SU-DHL-6 (cell line): ENCODE results near the gene WASF3.

Experiments used
- H2AFZ ChIP-seq: fragments of 200-600 bp; sonication (generic); 2 replicates; pipeline ENCODE4 v1.6.1; 2014; ENCODE audit warnings: low read depth, mild to moderate bottlenecking, moderate library complexity, mixed read lengths, antibody characterized with exemption, low read length; ENCODE audit not compliant: severe bottlenecking
- H3F3A ChIP-seq: fragments of 200-600 bp; shearing (Covaris generic); 2 replicates; pipeline ENCODE4 v1.6.0; 2016; ENCODE audit warnings: antibody characterized with exemption, mild to moderate bottlenecking; ENCODE audit not compliant: insufficient read depth
- H3K27ac ChIP-seq: fragments of 200-600 bp; sonication (generic); 2 replicates; pipeline ENCODE4 v1.5.1; 2016; ENCODE audit warnings: low read depth, mild to moderate bottlenecking, low read length, moderate library complexity, mixed read lengths
- H3K27me3 ChIP-seq: fragments of 200-600 bp; sonication (generic), shearing (Covaris generic); 2 replicates; pipeline ENCODE4 v1.6.0; 2014; ENCODE audit warnings: mild to moderate bottlenecking, low read length
- H3K36me3 ChIP-seq: fragments of 200-600 bp; sonication (generic); 2 replicates; pipeline ENCODE4 v1.6.1; 2014; ENCODE audit warnings: mild to moderate bottlenecking, low read length, mixed read lengths
- H3K4me2 ChIP-seq: fragments of 300-600, 200-600 bp; shearing (Covaris generic), sonication (generic); 2 replicates; pipeline ENCODE4 v1.6.0; 2014; ENCODE audit warnings: low read length, low read depth, mild to moderate bottlenecking; ENCODE audit not compliant: poor library complexity, severe bottlenecking
- H3K4me3 ChIP-seq: fragments of 200-600 bp; sonication (generic); 2 replicates; pipeline ENCODE4 v1.5.1; 2014; ENCODE audit warnings: antibody characterized with exemption, low read length, mild to moderate bottlenecking, mixed read lengths; ENCODE audit not compliant: insufficient read depth, poor library complexity, severe bottlenecking
- H3K79me2 ChIP-seq: fragments of 200-600 bp; sonication (generic); 2 replicates; pipeline ENCODE4 v1.6.1; 2014; ENCODE audit warnings: mild to moderate bottlenecking, low read length, moderate library complexity; ENCODE audit not compliant: insufficient read depth
- H3K9ac ChIP-seq: fragments of 200-600 bp; sonication (generic); 2 replicates; pipeline ENCODE4 v1.7.0; 2014; ENCODE audit warnings: mild to moderate bottlenecking, low read length
- H3K9me2 ChIP-seq: fragments of 200-600 bp; sonication (generic); replicated peaks from 2 replicates; pipeline ENCODE4 v1.6.1; 2014; ENCODE audit warnings: low read length; ENCODE audit not compliant: insufficient read depth
- H3K9me3 ChIP-seq: fragments of 200-600 bp; sonication (generic); 2 replicates; pipeline ENCODE4 v1.6.1; 2014; ENCODE audit warnings: low read length, mixed read lengths; ENCODE audit not compliant: insufficient read depth
- H4K20me1 ChIP-seq: fragments of 200-600 bp; sonication (generic); 2 replicates; pipeline ENCODE4 v1.6.1; 2014; ENCODE audit warnings: low read depth, mild to moderate bottlenecking, antibody characterized with exemption, low read length, moderate library complexity, mixed read lengths
- EZH2phosphoT487 ChIP-seq: fragments of 200-600 bp; sonication (generic), shearing (Covaris generic); conservative IDR thresholded peaks from 2 replicates; pipeline ENCODE4 v1.6.1; 2018; ENCODE audit warnings: mild to moderate bottlenecking, antibody characterized with exemption, low read length, moderate library complexity, mixed read lengths
- TF ChIP-seq, protein P1 (sequence below): fragments of 200-600 bp; sonication (generic); IDR thresholded peaks from one replicate; pipeline ENCODE4 v1.5.1; 2017; ENCODE audit warnings: antibody characterized with exemption, mild to moderate bottlenecking, low read length, moderate library complexity; ENCODE audit not compliant: insufficient read depth, poor library complexity, severe bottlenecking

The WASF3 gene

DNA sequence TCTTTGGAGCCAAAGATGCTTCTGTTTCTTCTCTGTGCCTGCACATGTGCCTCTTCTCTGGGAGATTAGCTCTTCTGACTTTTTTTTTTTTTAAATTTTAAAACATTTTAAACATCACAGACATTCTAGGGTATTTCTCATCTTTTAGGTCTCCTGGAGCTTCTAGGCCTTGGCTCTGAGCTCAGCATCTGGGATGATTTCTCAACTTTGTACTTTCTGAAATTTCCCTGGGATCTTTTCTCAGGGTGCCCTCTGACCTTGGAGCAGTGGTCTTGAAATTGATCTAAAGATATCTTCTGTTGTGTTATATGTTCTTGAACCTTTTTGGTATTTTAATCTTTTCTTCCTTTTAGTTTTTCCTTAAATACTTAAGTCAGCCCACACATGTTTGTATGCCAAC is 6.2 kb downstream of the WASF3 start:
- Histone ChIP-seq H3K27ac (no peak overlapping the region), H3K27me3 (no peaks in the 10 kb centered on the region), H3K9me2 (no peaks in the 10 kb centered on the region), H2AFZ (no peak overlapping the region), H3K9ac (no peak overlapping the region), H3F3A (no peaks in the 10 kb centered on the region), H3K4me3 (no peak overlapping the region), H3K79me2 (no peaks in the 10 kb centered on the region), H3K36me3 (no peaks in the 10 kb centered on the region), H3K4me2 (no peak overlapping the region), H4K20me1 (no peaks in the 10 kb centered on the region), H3K9me3 (no peaks in the 10 kb centered on the region)
- no peak for TF ChIP-seq EZH2phosphoT487
- TF ChIP-seq, protein P1, sequence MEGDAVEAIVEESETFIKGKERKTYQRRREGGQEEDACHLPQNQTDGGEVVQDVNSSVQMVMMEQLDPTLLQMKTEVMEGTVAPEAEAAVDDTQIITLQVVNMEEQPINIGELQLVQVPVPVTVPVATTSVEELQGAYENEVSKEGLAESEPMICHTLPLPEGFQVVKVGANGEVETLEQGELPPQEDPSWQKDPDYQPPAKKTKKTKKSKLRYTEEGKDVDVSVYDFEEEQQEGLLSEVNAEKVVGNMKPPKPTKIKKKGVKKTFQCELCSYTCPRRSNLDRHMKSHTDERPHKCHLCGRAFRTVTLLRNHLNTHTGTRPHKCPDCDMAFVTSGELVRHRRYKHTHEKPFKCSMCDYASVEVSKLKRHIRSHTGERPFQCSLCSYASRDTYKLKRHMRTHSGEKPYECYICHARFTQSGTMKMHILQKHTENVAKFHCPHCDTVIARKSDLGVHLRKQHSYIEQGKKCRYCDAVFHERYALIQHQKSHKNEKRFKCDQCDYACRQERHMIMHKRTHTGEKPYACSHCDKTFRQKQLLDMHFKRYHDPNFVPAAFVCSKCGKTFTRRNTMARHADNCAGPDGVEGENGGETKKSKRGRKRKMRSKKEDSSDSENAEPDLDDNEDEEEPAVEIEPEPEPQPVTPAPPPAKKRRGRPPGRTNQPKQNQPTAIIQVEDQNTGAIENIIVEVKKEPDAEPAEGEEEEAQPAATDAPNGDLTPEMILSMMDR, result no peak

DNA sequence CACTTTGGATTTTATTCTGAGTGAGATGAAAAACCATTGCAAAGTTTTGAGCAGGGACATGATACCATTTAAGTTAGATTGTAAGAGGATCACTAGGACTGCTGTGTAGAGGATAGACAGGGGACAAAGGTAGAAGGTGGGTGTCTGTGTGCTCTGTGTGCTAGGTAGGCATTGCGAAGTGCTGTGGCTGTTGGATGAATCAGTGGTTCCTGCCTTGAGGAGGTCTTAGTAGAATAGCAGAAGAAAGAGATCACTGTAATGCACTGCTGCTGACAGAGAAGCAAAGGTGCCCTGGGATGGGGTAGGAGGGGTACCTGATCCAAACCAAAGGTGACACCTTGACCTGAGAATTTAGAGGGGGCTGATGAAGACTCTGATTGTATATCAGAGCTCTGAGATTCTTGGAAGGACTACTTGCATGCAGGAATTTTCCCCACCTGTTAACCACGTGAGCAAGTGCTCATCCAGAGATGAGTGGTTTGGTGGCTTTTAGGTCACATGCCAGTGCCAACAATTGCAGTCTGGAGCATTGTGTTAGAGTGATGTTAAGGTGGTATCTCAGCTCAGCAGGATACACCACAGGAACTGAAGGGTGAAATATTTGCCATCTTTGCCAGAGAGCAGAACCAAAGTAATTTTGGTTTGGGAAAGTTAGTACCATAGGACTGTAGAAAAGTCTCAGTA is 10.8 kb downstream of the WASF3 start:
- Histone ChIP-seq H3K9me2 (no peaks in the 10 kb centered on the region), H3K9ac (no peak overlapping the region), H3K27ac (no peak overlapping the region), H3K79me2 (no peaks in the 10 kb centered on the region), H3F3A (no peaks in the 10 kb centered on the region), H3K9me3 (no peaks in the 10 kb centered on the region), H3K4me2 (no peak overlapping the region), H3K36me3 (no peaks in the 10 kb centered on the region), H3K27me3 (no peaks in the 10 kb centered on the region), H2AFZ (no peak overlapping the region), H3K4me3 (no peak overlapping the region), H4K20me1 (no peaks in the 10 kb centered on the region)
- TF ChIP-seq, protein P1, result no peak
- TF ChIP-seq EZH2phosphoT487, result no peak

DNA sequence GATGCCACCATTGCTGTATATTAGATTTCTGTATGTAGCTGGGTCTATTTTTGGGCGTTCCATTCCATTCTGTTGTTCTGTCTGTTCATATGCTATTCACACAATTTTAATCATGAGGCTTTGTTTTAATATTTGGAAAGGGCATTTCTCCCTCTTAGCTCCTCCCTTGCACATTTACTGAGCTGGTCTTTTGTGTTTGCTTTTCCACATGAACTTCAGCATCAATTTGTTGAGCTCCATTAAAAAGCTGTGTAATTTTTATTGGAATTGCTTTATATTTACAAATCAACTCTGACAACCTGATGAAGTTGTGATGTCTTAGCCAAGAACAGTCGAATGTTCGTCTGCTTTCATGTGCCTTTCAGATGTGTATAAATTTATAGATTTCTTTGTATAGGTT is 14.0 kb downstream of the WASF3 start:
- Histone ChIP-seq H3K9me3 (no peaks in the 10 kb centered on the region), H3K36me3 (no peaks in the 10 kb centered on the region), H3F3A (no peaks in the 10 kb centered on the region), H3K9me2 (no peaks in the 10 kb centered on the region), H4K20me1 (no peaks in the 10 kb centered on the region), H3K9ac (no peak overlapping the region), H3K27ac (no peak overlapping the region), H3K4me2 (no peak overlapping the region), H3K4me3 (no peak overlapping the region), H2AFZ (no peak overlapping the region), H3K79me2 (no peaks in the 10 kb centered on the region), H3K27me3 (no peaks in the 10 kb centered on the region)
- no peak for TF ChIP-seq EZH2phosphoT487
- TF ChIP-seq, protein P1, result no peak
